Stimulated activated CD8-positive, alpha-beta memory T cell treated with anti-CD3 and anti-CD28 coated beads, Interleukin-7, amount 100 ng/mL, for 1 hour (primary cell): ENCODE data around the gene IGFL2.
"Not testable (repeated sequence)": the region's sequence is repeated elsewhere in the genome, so short reads cannot be mapped to it uniquely, and the experiment has no call there.

Experiments used
- DNase-seq, 2 donors: peaks; one replicate each; pipeline ENCODE4 v3.0.0-alpha.2; 2020; ENCODE audit warnings: low read depth in 2 of 2

Gene IGFL2

DNA sequence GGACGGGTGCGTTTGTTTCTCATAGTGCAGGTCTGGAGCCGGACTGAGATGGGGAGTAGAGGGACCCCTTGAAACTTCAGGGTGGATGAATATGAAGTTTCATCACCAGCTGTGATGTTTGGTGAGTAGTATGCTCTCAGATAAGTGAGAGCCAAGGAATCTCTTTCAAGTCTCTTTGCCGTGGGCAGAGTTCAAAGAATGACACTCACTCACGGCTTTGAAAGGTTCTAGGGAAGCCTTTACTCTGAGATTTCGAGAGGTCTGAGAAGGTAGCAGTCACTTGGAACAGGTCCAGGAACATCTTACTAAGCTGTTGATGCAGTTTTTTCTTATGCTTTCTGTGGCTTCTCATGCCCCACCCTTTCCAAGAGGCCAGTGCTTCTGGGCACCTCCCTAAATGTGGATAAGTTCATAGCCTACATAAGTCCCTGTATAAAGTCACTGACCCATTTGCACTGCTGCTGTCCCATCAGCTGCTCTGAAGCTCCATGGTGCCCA lies at the start of gene IGFL2:
Gene IGFL2 (plus strand): TSS at position 448 of the 498 bp plus-strand sequence. CDS start 41 bp downstream, at position 489.
- DNase-seq, result no peak

DNA sequence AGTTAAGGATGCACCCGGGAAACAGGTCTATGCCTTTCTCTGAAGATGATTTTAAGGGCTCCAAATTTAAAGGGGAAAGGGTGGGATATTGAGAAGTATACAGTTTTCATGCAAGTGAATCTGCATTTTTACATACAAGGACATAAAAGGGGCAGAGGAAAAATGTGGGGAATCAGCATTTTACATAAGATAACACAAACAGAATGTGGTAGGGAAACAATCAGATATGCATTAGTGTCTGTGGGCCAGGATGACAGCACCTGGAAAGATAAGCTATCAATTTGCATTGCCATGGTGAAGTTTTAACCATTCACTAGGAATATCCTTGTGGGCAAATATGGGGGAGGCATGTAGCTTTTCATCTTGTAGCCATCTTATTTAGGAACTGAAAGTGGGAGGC lies 47.7 kb upstream of the IGFL2 start:
- no peak for DNase-seq

DNA sequence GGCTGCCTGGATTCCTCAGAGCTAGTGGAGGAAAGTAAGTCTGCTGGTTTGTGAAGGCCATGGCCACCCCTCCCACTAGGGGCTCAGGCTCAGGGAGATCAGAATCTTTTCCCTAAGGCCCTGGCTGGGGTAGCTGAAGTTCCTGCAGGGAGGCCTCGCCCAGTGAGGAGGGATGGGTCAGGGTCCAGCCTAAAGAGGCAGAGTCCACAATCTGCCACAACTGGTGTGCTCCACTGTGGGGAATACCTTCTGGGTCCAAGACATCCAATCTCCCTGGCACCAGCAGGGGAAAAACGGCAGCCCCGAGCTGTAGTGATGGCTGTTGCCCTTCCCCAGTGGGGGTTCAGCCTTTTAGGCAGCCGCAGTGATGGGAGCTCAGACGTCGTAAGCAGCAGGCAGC lies 46.7 kb upstream of the IGFL2 start:
- no peak for DNase-seq

DNA sequence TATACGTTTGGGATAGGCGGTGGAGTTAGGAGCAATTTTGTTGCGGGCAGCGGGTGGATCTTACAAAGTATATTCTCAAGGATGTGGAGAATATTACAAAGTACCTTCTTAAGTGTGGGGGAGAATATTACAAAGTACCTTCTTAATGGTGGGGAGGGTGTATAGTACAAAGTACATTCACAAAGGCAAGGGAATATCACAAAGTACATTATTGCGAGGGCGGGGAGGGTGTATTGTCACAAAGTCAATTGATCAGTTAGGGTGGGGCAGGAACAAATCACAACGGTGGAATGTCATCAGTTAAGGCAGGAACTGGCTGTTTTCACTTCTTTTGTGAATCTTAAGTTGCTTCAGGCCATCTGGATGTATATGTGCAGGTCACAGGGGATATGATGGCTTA lies 45.7 kb upstream of the IGFL2 start:
- not testable (repeated sequence) for DNase-seq

DNA sequence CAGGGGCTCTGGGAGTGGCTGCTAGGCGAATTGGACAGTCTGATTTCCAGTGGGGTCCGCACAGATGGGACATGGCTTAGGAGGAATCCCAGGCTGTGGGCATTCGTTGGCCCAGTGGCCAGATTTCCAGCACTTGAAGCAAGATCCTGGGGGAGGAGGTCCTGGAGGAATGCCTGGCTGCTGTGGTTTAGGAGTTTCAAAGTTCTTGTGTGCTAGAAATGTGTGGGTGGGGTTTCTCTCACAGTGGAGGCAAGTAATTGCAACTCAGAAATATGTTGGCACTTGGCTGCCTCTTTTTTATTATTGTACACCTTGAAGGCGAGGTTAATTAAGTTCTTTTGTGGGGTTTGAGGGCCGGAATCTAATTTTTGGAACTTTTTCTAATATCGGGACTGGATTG lies 40.7 kb upstream of the IGFL2 start:
- DNase-seq, result no peak

DNA sequence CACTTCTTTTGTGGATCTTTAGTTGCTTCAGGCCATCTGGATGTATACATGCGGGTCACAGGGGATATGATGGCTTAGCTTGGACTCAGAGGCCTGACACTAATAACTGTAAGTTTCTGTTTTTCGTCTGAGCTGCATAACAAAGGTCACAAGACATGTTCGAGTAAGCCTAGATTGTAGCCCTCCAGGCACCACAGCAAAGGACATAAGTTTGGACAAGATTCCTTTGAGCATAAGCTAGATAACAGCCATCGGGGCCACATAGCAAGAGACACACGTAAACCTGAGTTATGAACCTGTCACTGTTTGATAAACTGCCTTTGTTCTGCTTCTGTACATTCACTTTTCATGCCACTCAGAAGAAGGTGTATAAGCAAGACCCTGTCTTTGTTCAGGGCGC lies 38.2 kb upstream of the IGFL2 start:
- DNase-seq, result no peak

DNA sequence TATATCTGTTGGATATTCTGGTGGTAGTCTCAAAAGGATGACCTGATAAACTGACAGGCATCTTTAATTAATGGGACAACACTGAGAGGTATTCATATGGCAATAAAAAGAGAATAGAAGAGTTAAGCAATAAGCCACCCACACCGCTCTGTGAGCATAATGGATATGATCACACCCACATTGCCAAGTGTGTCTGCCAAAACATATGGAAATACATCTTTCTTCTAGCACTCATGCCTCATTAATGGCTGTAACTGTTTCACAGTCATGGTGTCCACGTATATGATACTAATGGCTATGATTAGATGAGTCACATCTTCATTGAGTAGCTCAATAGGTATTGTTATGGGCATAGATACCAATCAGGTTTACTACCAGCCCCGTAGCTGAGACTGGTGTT lies 36.7 kb upstream of the IGFL2 start:
- no peak for DNase-seq

DNA sequence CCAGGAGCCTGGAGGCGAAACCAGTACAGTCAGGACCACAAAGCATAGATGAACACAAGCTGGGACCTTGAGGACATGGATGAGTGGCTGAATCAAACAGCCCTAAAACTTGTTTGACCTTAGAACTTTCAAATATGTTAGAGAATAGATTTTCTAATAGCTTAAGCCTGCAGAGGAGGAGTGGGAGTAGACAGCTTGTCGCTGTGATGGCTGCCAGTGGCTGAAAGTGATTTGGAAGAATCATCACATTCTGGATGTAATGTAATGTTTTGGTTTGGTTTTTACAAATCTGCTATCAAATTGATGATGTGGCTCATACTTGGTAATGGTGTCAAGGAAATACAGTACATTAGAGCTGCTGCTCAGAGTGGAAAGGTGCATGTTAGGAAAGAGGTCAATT lies 35.5 kb upstream of the IGFL2 start:
- DNase-seq, result no peak

DNA sequence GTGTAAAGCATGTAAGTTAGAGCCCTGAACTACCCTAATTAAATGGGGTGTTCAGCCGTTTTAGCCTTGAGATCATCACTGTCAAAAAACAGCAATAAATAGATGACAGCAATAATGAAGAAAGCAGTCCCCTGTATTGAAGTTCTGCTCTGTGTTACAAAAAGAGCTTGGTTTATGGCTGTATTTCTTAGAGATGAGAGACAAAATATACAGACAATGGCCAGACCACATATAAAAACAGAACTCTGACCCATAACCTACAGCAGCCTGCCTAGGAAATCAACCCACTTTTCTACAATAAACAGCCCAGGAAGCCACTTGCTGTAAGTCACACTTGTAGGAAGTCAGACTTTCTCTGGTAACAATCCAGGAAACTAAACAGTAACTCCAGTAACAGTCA lies 34.3 kb upstream of the IGFL2 start:
- DNase-seq, result no peak

DNA sequence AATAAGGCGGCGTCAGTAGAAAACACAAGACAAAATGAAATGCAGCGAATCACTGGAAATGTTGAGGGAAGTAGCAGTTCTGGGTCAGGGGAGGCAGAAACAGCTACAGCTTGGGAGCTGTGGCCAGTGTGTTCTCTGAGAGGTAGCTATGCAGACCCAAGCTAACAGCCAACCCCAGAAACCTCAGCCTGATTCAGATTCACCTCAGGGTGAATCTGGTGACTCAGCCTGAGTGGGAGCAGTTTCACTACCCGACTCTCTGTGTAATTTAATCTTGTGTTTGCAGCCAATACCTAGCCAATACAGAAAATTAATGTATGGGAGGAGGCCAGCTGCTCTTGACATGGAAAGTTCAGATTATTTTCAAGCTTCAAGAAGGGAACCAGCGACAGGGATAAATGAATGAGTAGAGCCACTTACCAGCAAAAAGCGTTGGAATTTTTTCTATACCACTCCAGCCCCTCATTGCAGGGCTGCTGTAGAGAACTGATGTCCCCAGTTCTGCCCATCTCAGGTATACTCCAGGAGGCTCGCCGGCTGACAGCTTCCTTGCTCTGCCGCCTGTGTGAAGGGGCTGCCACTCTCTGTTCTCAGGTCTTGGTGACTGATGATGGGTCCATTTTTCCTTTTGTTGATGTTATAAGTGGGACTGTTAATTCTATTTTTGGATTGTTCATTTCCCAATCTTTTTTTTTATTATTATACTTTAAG lies 32.5 kb upstream of the IGFL2 start:
- DNase-seq, result no peak

DNA sequence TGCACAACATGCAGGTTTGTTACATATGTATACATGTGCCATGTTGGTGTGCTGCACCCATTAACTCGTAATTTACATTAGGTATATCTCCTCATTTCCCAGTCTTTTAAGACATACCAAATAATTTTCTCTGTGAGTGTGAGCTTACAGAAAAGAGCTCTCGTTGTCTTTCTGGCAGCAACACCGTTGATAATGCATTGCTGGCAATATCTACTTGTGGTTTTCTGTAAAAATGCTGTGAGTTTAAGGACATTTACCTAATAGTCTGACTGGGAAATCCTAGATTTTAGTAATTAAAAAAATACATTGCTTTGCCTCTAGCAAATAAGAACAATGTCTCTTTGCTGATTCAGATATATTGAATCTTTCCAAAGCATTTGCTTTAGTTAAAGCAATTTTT lies 31.9 kb upstream of the IGFL2 start:
- no peak for DNase-seq

DNA sequence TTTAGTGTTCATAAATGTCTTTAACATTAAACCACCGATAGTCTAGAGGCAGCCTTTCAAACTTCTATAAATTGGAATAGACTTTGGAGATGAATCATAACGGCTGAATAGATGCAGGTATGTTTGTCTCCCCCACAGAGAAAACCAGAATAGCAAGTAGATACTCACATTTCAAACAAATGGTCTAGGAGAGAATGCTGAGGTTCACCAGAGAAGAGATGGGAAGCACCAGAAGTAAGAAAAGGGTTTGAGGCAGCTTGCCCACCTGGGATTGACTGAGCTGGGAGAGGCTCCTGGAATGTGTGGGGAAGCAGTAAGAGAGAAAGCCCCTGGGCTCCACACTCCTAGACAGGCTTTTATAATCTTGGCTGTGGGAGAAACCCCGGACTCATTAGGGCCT lies 29.9 kb upstream of the IGFL2 start:
- no peak for DNase-seq

DNA sequence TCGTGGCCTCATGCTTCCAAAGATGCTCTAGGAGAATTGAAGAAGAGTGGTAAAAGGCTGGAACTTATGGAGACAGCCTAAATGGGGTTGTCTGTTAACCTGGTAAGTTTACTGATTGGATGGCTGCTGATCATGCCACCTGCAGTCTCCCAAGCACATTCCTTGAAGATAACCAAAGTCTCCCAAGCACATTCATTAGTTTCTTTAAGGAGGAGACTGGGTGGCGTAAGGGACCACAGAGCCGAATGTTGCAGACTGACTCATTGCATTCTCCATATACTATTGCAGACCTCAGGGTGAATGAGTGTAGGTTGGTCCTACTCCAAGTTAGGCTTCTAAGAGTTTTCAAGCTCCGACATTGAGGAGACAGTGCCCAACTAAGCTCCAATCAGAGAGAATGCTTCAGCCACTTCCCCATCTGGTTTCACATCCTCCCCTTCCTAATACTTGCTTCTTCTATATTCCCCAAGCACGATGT lies 23.4 kb upstream of the IGFL2 start, which contains the start of gene IGFL3:
Gene IGFL3 (minus strand): TSS at position 51 of the 478 bp plus-strand sequence. CDS start 39 bp downstream, at position 12.
- DNase-seq, result no peak

DNA sequence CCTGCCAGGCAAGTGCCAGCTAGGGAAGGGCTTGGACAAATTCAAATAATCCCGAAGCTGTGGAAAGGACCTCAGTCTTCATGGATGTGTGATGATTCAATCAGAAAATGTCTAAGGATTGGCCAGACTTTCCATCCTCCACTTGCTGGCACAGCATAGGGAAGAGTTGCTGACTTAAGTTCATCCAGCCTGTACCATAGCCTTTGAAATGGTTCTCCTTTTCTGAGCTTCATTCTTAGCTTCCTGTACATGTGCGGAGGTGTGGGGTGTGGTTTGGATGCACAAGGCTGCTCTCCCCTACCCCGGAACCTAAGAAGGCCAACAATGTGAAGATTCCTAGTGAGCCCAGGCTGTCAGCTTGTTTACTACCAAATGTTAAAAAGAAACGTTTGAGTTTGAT lies 22.6 kb upstream of the IGFL2 start:
- no peak for DNase-seq

DNA sequence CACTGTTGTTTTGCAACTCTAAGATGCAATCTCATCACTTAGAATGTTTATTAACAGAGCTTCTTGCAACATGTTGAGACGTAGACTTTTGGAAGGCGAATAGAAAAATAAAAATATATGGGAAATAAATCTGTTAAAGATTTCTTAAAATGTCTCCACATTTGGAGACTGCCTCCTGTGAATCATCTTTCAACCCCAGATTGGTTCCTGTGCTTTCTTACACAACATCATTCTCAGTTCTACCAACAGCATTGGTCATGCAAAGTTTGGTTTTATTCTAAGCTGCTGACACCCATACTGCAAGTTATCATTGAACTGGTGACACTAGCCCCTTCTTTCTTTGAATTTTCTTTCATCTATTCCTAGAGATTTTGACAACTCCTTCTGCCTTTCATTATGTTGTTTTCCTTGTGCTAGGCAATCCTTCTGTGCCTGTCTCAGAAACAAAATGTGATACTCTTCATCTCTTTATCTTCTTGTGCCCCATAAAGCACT lies 21.9 kb upstream of the IGFL2 start:
- no peak for DNase-seq

DNA sequence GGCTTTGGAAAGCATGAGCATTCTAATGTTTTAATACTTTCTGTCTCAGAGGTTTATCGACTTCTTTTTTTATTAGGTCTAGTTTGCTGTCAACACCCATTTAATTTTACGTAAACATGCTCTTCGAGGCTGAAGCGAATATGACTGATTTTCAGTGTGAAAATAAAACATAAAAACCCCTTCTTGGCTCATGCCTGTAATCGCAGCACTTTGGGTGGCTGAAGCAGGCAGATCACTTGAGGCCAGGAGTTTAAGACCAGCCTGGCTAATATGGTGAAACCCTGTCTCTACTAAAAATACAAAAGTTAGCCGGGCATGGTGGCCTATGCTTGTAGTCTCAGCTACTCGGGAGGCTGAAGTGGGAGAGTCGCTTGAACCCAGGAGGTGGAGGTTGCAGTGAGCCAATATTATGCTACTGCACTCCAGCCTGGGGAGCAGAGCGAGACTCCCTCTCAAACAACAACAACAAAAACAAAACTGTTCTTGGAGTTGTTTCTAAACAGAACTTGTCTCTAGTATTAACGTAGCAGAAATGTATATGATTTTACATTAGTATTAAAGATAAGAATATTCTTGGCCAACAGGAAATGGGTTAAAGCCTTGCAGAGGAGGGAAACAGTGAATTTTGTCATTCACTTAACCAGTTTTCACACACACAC lies 16.4 kb upstream of the IGFL2 start:
- no peak for DNase-seq

DNA sequence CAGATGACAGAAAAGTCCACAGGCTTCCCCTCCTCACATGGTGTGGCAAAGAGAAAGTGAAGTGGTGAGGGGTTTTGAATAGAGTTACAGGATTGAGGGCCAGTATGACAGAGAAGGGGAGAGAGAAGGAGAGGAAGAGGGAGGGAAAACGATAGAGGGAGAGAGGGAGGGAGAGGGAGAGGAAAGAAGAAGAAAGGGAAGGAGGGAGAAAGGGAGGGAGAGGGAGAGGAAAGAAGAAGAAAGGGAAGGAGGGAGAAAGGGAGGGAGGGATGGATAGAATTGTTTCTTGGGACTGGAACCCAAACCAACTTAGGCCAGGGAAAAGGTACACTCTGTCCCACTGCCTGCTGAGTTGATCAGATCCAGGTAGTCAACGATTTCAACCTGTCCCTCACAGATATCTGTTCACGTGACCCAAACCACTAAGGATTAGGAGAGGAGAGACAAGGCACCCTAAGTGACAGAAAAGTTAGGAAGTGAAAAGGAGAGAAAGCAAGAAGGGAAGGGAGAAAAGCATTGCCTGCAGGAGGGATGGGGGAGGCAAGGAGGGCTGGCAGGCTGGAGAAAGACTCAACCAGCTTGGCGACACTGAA lies 15.4 kb upstream of the IGFL2 start:
- DNase-seq, result no peak

DNA sequence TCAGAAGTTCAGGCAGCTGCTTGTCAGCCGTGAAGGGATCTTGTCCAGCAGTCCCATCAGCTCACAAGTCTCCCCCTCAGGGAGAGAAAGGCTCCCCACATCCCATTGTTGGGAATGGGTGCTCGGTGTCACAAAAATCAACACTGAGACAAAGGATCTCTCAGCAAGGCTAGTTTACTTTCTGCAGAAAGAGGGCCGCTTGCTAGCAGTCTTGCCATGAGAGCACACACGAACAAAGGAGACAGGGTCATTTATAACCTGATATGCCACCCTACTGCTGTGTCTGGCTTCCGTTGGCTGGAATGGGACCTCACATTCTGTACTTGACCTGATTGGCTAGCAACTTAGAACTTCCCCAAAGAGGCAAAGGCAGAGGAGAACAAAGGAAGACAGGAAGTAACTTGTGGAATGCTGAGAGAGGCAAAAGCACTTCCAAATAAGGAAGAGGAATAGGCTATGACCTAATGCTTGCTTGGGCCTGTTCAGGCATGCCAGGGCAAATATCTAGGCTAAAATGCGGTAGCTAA lies 14.9 kb upstream of the IGFL2 start:
- no peak for DNase-seq

DNA sequence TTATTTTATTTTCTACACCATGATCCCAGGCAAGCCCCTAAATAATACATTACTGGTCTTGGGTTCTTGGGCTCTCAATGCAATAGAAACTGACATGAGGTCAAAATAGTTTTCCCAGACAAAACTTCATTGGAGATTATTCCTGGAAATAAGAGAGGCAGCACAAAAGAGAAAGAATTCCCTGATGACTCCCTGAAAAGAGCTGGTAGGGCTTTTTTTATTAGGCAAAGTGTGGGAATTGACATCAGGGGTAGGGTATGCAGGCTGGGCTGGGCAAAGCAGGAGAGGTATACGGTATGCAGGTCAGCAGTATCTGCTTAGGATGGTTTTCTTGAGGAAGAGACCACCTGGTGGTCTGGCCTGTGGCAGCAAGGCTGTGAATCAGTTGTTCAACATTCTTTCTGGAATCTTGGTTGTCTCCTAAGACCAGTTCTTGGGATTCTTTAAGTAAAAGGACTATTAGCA lies 14.2 kb upstream of the IGFL2 start:
- no peak for DNase-seq

DNA sequence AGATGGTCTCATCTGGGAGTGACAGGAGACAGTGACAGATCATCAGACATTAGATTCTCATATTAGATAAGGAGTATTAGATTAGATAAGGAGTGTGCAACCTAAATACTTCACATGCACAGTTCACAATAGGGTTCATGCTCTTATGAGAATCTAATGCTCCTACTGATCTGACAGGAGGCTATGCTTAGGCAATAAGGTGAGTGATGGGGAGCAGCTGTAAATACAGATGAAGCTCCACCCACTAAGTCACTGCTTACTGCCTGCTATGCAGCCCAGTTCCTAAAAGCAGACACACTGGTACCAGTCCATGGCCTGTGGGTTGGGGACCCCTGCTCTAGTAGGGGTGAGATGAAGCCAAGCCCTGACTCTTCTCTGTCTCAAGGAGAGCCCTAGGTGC lies 13.5 kb upstream of the IGFL2 start:
- DNase-seq, result no peak

DNA sequence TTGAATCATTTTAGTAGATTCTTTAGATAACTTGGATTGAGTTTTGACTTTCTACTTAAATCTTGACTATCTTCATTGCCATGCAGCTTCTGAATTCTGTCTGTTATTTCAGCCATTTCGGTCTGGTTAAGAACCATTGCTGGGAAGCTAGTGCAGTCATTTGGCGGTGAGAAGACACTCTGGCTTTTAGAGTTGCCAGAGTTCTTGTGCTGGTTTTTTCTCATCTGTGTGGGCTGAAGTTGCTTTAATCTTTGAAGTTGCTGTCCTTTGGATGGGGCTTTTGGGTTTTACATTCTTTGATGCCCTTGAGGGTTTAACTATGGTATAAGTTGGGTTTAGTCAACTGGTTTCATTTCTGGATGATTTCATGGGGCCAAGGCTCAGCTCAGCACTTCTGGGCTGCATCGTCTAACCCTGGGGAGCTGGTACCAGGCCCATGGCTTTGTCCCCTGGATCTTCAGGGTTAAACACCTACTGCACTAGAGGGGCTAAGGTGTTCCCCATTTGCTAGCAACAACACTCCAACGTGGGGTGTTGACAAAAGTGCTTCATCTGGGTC lies 10.0 kb upstream of the IGFL2 start:
- no peak for DNase-seq

DNA sequence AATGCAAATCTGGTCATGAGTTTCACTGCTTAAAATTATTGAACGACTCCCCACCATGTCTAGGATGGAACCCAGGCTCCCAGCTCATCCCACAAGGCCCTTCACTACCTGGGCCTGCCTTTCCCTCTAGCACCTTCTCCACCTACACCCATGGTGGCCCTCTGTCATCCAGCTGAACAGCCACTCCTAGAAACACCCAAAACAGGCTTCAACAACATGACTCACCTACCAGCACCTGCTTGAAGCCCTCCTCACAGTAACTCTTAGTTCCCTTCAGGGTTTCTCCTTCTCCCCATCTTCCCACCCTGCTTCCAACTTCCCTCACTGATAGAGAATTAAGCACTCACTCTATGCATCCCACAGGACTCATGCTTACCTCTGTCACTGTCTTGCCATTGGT lies 6.6 kb upstream of the IGFL2 start:
- DNase-seq, result no peak
